HG02642 (cell line): Measurements from ENCODE around the gene PDLIM4.

Experiments
- ATAC-seq: cut with Tn5 transposase; IDR thresholded peaks from one replicate; pipeline ENCODE4 v1.9.1; 2021; ENCODE audit warnings: mild to moderate bottlenecking; ENCODE audit not compliant: unreplicated experiment, poor library complexity

PDLIM4 gene

DNA sequence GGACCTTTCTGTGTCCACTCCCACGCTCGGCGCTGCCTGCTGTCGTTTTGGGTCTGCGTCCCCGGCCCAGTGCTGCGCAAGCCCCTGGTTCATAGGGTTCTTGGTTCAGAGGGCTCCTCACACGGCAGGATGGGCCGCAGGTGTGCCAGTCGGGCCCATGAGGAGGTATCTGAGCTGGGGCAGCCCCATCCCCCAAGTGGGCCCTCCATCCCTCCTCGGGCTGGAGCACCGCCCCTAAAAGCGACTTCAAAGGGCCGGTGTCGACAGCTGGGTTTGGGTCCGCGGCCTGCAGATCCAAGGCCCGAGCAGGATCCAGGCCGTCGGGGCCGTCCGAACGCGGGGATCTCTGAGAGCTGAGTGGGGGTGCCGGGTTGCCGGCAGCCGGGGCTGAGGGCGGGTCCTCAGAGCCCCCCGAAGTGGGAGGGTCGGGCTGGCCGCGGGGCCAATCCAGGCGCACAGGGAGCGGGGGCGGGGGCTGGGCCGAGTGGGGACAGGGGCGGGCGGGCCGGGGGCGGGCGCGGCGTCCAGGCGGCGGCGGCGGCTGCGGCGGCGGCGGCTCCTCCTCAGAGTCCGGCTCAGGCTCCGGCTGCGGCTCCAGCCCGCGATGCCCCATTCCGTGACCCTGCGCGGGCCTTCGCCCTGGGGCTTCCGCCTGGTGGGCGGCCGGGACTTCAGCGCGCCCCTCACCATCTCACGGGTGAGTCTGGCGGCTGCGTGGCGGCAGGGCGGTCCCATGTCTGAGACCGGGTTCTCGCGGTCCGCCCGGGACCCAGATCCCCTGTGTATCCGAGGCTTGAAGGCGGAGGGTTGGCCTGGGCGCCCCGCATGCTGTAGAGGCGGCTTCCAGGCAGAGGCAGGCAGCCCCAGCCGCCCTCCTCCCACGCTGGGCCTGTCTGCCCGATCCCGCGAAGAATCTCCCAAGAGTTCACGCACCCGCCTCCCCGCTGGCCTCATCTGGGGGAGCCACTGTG, at the start of gene PDLIM4:
Gene PDLIM4 (plus strand): TSS at position 566 of the 971 bp plus-strand sequence. CDS start 39 bp downstream, at position 605.
- no peak for ATAC-seq

DNA sequence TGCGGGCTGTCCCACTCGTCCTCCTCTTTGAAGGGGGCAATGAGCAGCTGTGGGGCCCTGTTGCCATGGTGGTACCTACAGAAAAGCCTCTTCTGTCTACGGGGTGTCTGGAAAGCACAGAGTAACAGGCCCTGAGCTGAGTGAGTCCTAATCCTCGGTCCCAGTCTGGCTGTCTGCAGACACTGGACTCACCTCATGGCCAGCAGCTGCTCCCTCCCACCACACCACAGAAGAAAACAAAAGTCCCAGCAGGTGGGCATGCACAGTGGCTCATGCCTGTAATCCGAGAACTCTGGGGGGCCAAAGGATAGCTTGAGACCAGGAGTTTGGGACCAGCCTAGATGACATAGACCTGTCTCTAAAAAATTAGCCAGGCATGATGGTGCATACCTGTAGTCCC, 49.7 kb upstream of the PDLIM4 start:
- no peak for ATAC-seq

DNA sequence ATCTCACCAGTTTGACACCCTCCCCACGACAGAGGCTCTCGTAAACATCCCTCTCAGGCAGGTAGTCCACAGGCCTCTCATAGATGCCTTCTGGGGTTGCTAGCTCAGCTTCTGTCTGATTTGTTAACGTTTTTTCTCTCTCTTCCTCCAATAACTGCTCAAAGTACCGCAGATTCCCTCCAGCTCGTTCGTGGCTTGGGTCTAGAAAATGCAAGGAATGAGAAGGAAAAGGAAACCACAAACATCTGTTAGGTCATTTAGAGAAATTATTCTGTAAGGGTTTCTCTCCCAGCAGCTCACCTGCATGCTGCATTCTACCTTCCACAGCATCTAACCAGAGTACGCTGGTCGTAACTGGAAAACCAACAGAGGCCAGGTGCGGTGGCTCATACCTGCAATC, 48.4 kb upstream of the PDLIM4 start:
- ATAC-seq = no peak

GRCh38 chr5:132209901-132210545, 47.5 kb upstream of the PDLIM4 start:
- ATAC-seq = no peak

DNA sequence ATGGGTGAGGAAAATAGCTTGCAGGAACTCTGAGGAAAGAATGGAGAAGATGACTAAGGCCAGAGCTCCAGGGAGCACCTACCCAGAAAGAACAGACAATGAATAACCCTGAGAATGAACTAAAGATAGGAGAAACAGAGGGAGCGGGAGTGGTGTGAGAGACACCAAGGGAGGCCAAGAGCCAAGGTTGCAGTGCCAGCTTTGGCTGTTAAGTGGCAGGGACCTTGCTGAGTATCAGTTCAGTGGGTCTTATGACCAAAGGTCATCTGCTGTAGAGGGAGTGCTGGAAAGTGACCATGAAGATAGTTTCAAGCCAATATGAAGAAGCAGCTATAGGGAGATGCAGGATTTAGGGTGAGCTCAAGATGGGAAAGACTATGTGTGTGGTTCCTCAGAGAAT, 46.6 kb upstream of the PDLIM4 start:
- no peak for ATAC-seq

- ATAC-seq = no peak
These were observed 45.7 kb upstream of the PDLIM4 start for GRCh38 chr5:132211787-132212186.

- ATAC-seq = no peak
These were observed 43.8 kb upstream of the PDLIM4 start for GRCh38 chr5:132213666-132214065.

- ATAC-seq = no peak
These were observed 43.0 kb upstream of the PDLIM4 start for GRCh38 chr5:132214491-132214890.

DNA sequence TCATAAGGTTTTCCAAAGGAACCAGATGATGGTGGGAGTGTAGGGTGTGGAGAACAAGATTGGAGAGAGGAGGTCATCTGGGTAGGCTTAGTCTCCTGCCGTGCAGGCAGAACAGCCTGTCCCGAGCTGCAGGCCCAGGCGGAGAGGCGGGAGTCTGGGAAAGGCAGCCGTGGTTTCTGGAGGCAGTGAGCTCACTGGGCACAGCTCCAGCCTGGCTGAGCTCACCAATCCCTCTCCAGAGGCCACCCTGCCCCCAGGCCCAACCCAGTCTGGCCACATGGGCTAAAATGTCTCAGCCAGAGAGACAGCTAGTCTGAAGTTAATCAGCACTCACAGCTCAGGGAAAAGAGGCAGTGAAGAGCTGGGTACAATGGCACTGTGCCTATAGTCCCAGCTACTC, 42.2 kb upstream of the PDLIM4 start:
- no peak for ATAC-seq

GRCh38 chr5:132218321-132218720, 39.2 kb upstream of the PDLIM4 start:
- no peak for ATAC-seq

DNA sequence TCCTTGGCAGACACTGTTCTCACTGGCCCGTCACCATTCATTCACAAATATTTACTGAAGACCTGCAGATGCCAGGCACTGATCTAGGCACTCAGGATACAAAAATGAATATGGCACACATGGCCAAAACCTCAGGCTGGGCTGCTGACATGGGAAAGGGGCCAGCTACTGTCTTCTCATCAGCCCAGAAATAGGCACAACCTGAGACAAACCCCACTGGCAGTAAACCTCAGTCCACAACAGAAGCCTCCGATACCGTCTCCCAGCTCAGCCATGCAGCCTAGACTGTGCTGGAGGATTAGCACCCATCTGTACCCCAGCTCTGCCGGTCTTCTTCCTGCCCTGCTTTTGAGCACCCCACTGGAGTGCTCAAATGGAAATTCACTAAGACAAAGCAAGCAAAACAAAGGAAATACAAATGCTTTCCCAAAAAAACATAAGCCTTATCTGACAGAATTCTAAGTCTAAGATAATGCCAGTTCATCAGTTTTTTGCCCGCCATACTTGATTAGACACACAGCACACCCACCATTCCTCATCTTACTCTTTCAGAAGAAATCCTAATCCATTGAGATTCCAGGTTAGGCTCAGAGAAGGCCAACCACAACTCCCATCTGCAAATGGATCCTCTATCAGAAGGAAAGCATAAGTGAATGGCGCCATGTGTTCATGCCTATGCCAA, 38.1 kb upstream of the PDLIM4 start:
- ATAC-seq = no peak

DNA sequence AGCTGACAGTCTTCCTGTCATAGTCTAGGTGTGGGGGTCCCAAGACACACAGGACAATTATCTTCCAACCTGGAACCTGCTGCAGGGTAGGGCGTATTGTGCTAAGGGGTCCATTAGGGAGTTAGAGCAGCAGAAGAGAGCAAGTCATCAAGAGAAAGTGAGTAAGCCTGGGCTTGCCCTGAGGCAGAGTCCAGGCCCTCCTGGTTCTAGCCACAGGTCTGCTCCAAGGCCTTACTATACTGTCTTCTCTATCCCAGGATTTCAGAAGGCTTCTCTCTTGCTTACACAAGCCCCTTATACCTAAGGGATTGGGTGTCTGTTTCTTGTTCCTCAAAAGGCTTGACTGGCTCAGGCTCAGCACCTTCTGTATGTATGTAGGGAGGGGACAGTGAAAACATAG, 37.5 kb upstream of the PDLIM4 start:
- ATAC-seq = no peak

GRCh38 chr5:132220491-132220890, 37.0 kb upstream of the PDLIM4 start:
- no peak for ATAC-seq

- ATAC-seq = peak; percentile 8
These were observed 35.5 kb upstream of the PDLIM4 start for GRCh38 chr5:132221781-132222648.

DNA sequence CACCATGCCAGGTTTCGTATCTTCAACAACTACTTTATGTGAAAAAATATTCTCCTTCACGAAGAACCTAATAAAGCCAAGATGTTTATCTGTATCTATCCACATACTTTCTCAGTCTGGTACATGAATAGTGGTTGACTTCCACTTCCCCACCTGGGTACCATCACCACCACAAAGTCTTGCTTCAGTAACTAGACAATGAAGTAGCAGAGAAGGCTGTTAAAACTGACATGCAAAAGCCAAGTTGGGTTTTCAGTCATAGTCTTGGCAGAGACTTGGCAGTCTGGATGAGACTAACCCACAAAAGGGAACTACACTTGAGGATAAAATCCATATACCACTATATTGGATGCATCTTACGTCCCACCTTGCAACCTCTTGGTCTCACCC, 34.9 kb upstream of the PDLIM4 start:
- peak; percentile 67 for ATAC-seq

- no peak for ATAC-seq
These were observed 33.6 kb upstream of the PDLIM4 start for GRCh38 chr5:132223861-132224260.

- ATAC-seq = no peak
These were observed 32.8 kb upstream of the PDLIM4 start for GRCh38 chr5:132224716-132225115.

DNA sequence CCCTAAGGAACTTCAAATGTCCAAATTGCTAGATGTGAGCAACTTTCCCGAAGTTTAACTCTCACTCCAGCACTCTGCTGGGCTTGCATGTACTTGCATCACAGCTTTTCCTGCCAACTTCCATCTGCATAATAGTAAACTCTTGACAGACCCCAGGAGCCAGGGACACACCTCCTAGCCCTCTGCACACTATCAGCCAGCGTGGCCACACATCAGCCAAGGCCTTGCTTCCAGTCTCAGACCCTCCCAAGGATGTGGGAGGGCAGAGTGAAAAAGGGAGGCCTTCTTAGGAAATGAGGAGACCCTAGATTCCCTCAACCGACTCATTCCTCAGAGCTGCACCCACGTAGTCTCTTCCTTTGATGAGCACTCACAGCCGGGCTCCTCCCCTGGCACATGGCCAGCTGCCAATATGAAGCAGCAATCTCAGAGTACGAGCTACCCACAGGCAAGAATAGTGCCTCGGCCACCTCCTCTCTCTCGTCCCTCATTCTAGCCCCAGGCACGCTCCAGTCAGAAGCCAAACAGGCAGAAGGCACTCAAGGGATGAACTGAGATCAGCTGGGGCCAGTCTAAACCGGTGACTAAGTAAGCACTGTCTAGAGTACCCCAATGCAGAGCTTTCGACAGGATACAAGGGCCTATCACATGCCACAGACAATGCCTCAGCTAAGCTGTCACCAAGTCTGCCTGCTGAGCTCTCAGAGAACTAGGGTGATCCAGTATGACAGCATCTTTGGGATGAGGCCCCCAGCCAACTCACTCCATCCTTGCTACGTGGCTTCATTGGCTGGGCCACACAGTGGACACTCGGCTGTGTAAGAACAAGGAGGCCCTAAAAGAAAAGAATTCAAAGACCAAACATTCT, 32.1 kb upstream of the PDLIM4 start:
- ATAC-seq = no peak
